DMS53 treated with DMSO at 0.1 percent for 48 hours (cell line): ENCODE results near the gene FAAP24.
A peak's percentile ranks its signal among the peaks of the same experiment; 100 is the strongest.
"Not testable (repeated sequence)": the region's sequence is repeated elsewhere in the genome, so short reads cannot be mapped to it uniquely, and the experiment has no call there.

Source experiments
- DNase-seq: peaks from one replicate; lab custom pipeline; 2025; ENCODE audit not compliant: unreplicated experiment; lab: John Stamatoyannopoulos, UW

FAAP24 gene

GRCh38 chr19:32971715-32972540, at the start of gene FAAP24, which contains the start of gene CEP89:
TSS of gene FAAP24 (plus strand) at chr19:32972242. CDS start at chr19:32973197, 955 bp downstream.
TSS of gene CEP89 (minus strand) at chr19:32971958. CDS start at chr19:32971874, 84 bp downstream.
- peak; percentile 99 for DNase-seq

- peak; percentile 90 for DNase-seq
Measured at GRCh38 chr19:32924200-32924599, 47.8 kb upstream of the FAAP24 start.

- peak; percentile 95 for DNase-seq
Measured at GRCh38 chr19:32928806-32929205, 43.2 kb upstream of the FAAP24 start.

- no peak for DNase-seq
Measured at GRCh38 chr19:32930567-32930966, 41.5 kb upstream of the FAAP24 start.

- no peak for DNase-seq
Measured at GRCh38 chr19:32933571-32933970, 38.5 kb upstream of the FAAP24 start.

GRCh38 chr19:32935629-32936028, 36.4 kb upstream of the FAAP24 start:
- no peak for DNase-seq

GRCh38 chr19:32936065-32936464, 36.0 kb upstream of the FAAP24 start:
- no peak for DNase-seq

GRCh38 chr19:32941273-32941672, 30.8 kb upstream of the FAAP24 start:
- DNase-seq: not testable (repeated sequence)

GRCh38 chr19:32945260-32945659, 26.8 kb upstream of the FAAP24 start:
- no peak for DNase-seq

- DNase-seq: no peak
Measured at GRCh38 chr19:32966750-32967149, 5.3 kb upstream of the FAAP24 start.

GRCh38 chr19:32969549-32969948, 2.5 kb upstream of the FAAP24 start:
- no peak for DNase-seq

- no peak for DNase-seq
Measured at GRCh38 chr19:32971012-32971595, 938 bp upstream of the FAAP24 start.

- peak; percentile 68 for DNase-seq
Measured at GRCh38 chr19:32976223-32976805, 4.3 kb downstream of the FAAP24 start.

- DNase-seq: peak; percentile 69
Measured at GRCh38 chr19:32977280-32977679, 5.2 kb downstream of the FAAP24 start.

GRCh38 chr19:32977813-32978212, 5.8 kb downstream of the FAAP24 start:
- not testable (repeated sequence) for DNase-seq

GRCh38 chr19:32979807-32980206, 7.8 kb downstream of the FAAP24 start:
- not testable (repeated sequence) for DNase-seq

- not testable (repeated sequence) for DNase-seq
Measured at GRCh38 chr19:32982488-32982887, 10.4 kb downstream of the FAAP24 start.

- DNase-seq: not testable (repeated sequence)
Measured at GRCh38 chr19:32988254-32988653, 16.2 kb downstream of the FAAP24 start.

- DNase-seq: no peak
Measured at GRCh38 chr19:32988724-32989123, 16.7 kb downstream of the FAAP24 start.

GRCh38 chr19:32995966-32996365, 23.9 kb downstream of the FAAP24 start:
- not testable (repeated sequence) for DNase-seq

GRCh38 chr19:32997061-32997464, 25.0 kb downstream of the FAAP24 start:
- peak; percentile 77 for DNase-seq
